Peyer's patch (tissue), 4 donors: ENCODE measurements around the gene XPR1. TPM values are rescaled to one million over a fixed set of nuclear protein-coding genes. Genes with fewer than 3 reads are reported as not detected.

Experiments used
- DNase-seq, 3 donors: peaks; one replicate each; pipeline ENCODE4 v3.0.0-alpha.2; 2017 to 2019
- H3K27ac ChIP-seq, 4 donors: fragments of 200-600 bp; sonication (generic); one replicate each; pipeline ENCODE4 v1.5.1; 2016 to 2019
- H3K27me3 ChIP-seq, 2 donors: fragments of 200-600 bp; sonication (generic); one replicate each; pipeline ENCODE4 v1.5.1; 2019
- H3K36me3 ChIP-seq, 3 donors: fragments of 200-600 bp; sonication (generic); one replicate each; pipeline ENCODE4 v1.5.1; 2016 to 2019
- H3K4me1 ChIP-seq, 4 donors: fragments of 200-600 bp; sonication (generic); one replicate each; pipeline ENCODE4 v1.5.1; 2016 to 2019
- H3K4me3 ChIP-seq, 4 donors: fragments of 200-600 bp; sonication (generic); 1 replicate in 3 of 4; 2 replicates in 1 of 4; pipeline ENCODE4 v1.5.1; 2016 to 2019; ENCODE audit warnings: mild to moderate bottlenecking in 1 of 4
- H3K9me3 ChIP-seq, 4 donors: fragments of 200-600 bp; sonication (generic); one replicate each; pipeline ENCODE4 v1.5.1; 2016 to 2019; ENCODE audit warnings: mild to moderate bottlenecking in 1 of 4
- POLR2A ChIP-seq, 2 donors: fragments of 450-650 bp; IDR thresholded peaks; one replicate each; pipeline ENCODE4 v1.5.1; 2017; ENCODE audit warnings: antibody characterized with exemption in 2 of 2, mild to moderate bottlenecking in 2 of 2, moderate library complexity in 2 of 2
- total RNA-seq, 4 donors: library from RNA; depleted of rRNA; stranded (reverse); fragments of >200 nt; gene quantifications; one replicate each; pipeline ENCODE4 v1.1.0, GENCODE V29; 2016
- TF ChIP-seq, protein P1 (sequence below), 6 experiments: fragments of 450-650 bp in 4 of 6; fragments of 200-600 bp in 2 of 6; sonication (generic) in 1 of 6; IDR thresholded peaks; one replicate each; pipeline ENCODE4 v1.5.1; 2017 to 2019; ENCODE audit warnings: antibody characterized with exemption in 6 of 6, mild to moderate bottlenecking in 3 of 6, moderate library complexity in 1 of 6

Gene XPR1
- total RNA-seq, 4 donors from 2014 or later = 29.7 to 59.7 (median 53.9) TPM

DNA sequence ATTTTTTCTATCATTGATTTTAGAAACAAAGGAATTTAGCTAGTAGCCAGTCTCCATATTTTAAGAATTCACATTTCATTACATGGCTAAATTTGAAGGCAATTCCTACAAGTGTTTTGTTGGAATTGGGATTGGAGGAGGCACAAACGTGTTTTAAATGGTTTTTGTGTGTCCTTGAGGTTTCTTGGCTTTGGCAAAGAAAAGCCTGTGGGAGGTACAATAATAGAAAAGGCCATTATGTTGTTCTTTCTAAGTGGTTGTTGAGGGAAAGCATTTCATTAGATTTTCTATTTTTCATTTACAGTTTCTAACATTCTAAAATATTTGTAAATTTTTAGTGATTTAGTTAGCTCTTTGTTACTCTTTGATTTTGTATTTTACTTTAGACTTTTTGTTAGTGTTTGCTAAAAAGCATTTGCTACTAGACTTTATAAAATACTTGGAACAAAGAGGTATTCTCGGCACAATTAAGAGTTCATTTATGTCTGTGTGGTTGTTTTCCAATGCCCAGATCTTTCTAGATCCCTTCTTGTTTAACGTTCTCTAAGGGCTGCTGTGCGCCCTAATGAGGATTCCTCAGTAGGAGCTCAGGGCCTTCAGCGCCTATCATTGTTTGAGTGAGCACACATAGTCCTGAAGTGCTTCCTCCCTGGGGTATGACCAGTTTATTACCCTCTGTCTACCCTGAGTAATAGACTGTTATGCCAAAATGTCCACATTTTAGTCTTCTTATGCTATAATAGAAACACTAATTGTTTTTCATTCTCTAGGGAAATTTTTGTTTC lies 210.9 kb downstream of the XPR1 start:
- Histone ChIP-seq H3K4me3 (no peak overlapping the region), H3K36me3 (no peaks in the 10 kb centered on the region), H3K27me3 (no peaks in the 10 kb centered on the region), H3K4me1 (no peaks in the 10 kb centered on the region), H3K27ac (no peak overlapping the region), H3K9me3 (no peaks in the 10 kb centered on the region)
- TF ChIP-seq, protein P1, sequence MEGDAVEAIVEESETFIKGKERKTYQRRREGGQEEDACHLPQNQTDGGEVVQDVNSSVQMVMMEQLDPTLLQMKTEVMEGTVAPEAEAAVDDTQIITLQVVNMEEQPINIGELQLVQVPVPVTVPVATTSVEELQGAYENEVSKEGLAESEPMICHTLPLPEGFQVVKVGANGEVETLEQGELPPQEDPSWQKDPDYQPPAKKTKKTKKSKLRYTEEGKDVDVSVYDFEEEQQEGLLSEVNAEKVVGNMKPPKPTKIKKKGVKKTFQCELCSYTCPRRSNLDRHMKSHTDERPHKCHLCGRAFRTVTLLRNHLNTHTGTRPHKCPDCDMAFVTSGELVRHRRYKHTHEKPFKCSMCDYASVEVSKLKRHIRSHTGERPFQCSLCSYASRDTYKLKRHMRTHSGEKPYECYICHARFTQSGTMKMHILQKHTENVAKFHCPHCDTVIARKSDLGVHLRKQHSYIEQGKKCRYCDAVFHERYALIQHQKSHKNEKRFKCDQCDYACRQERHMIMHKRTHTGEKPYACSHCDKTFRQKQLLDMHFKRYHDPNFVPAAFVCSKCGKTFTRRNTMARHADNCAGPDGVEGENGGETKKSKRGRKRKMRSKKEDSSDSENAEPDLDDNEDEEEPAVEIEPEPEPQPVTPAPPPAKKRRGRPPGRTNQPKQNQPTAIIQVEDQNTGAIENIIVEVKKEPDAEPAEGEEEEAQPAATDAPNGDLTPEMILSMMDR (IDR thresholded peaks at IDR 0.05) = no peak
- no peak for TF ChIP-seq POLR2A (IDR thresholded peaks at IDR 0.05)
- no peak for DNase-seq

GRCh38 chr1:180845352-180845751 lies 213.5 kb downstream of the XPR1 start:
- no peak for TF ChIP-seq POLR2A (IDR thresholded peaks at IDR 0.05)
- TF ChIP-seq, protein P1 (IDR thresholded peaks at IDR 0.05) = no peak
- H3K9me3 ChIP-seq = no peaks in the 10 kb centered on the region
- no peak overlapping the region for H3K27ac ChIP-seq
- no peak for DNase-seq
- H3K4me3 ChIP-seq = no peak overlapping the region
- H3K36me3 ChIP-seq = no peaks in the 10 kb centered on the region
- no peaks in the 10 kb centered on the region for H3K27me3 ChIP-seq
- H3K4me1 ChIP-seq = no peaks in the 10 kb centered on the region

DNA sequence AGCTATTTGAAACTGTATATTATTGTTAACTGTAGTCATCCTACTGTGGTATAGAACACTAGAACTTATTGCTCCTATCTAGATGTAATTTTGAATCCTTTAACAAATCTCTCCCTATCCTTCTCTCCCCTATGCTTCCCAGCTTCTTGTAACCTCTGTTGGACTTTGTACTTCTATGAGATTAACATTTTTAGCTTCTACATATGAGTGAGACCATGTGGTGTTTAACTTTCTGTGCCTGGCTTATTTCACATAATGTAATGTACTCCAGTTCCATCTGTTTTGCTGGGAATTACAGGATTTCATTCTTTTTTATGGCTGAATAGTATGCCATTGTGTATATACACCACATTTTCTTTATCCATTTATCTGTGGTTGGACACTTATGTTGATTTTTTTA lies 216.4 kb downstream of the XPR1 start:
- no peak overlapping the region for H3K4me3 ChIP-seq
- no peaks in the 10 kb centered on the region for H3K27me3 ChIP-seq

GRCh38 chr1:180849031-180849775 lies 217.4 kb downstream of the XPR1 start:
- no peak overlapping the region for H3K27ac ChIP-seq
- no peaks in the 10 kb centered on the region for H3K36me3 ChIP-seq
- no peaks in the 10 kb centered on the region for H3K9me3 ChIP-seq
- no peaks in the 10 kb centered on the region for H3K27me3 ChIP-seq
- H3K4me1 ChIP-seq = no peaks in the 10 kb centered on the region
- no peak for DNase-seq
- TF ChIP-seq POLR2A (IDR thresholded peaks at IDR 0.05) = no peak
- TF ChIP-seq, protein P1 (IDR thresholded peaks at IDR 0.05) = no peak
- no peak overlapping the region for H3K4me3 ChIP-seq

More for the DNA sequence above, 216.4 kb downstream of the XPR1 start:
- Histone ChIP-seq H3K36me3 (no peaks in the 10 kb centered on the region), H3K4me1 (no peaks in the 10 kb centered on the region), H3K27ac (no peak overlapping the region), H3K9me3 (no peaks in the 10 kb centered on the region)
- DNase-seq = no peak
- TF ChIP-seq POLR2A (IDR thresholded peaks at IDR 0.05) = no peak
- TF ChIP-seq, protein P1 (IDR thresholded peaks at IDR 0.05) = no peak

GRCh38 chr1:180851995-180852887 lies 220.4 kb downstream of the XPR1 start:
- no peak for DNase-seq
- TF ChIP-seq, protein P1 (IDR thresholded peaks at IDR 0.05) = no peak
- no peak for TF ChIP-seq POLR2A (IDR thresholded peaks at IDR 0.05)
- Histone ChIP-seq H3K27me3 (no peaks in the 10 kb centered on the region), H3K36me3 (no peaks in the 10 kb centered on the region), H3K27ac (no peak overlapping the region), H3K9me3 (no peaks in the 10 kb centered on the region), H3K4me1 (no peaks in the 10 kb centered on the region), H3K4me3 (no peak overlapping the region)
